GM12873 (cell line): ENCODE results near the gene SUPT4H1.

ENCODE experiments used
- TF ChIP-seq, protein P1 (sequence below): IDR thresholded peaks from 2 replicates; pipeline ENCODE4 v1.5.1; 2012; ENCODE audit warnings: low read depth, mild to moderate bottlenecking, moderate library complexity, low read length, control low read depth; ENCODE audit not compliant: insufficient read depth; ENCODE audit errors: missing control alignments

The SUPT4H1 gene

DNA sequence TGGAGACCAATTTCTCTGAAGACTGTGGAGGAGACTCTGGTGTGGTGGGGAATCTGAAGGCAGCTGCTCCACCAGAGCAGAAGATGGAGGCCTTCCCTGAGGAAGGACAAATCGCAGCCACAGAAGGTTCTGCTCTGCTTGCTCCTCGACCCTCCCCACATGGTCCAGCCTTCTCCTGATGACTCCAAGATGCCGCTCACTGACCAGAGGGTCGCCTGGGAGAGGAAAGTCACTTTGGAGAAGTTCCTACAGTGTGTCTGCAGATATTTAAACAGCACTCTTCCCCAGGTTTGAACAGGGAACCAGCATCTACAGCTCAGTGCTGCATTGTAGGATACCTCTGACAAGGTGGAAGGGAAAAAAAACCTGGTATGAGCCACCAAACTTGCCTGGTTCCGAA, 21.0 kb upstream of the SUPT4H1 start:
- TF ChIP-seq, protein P1, sequence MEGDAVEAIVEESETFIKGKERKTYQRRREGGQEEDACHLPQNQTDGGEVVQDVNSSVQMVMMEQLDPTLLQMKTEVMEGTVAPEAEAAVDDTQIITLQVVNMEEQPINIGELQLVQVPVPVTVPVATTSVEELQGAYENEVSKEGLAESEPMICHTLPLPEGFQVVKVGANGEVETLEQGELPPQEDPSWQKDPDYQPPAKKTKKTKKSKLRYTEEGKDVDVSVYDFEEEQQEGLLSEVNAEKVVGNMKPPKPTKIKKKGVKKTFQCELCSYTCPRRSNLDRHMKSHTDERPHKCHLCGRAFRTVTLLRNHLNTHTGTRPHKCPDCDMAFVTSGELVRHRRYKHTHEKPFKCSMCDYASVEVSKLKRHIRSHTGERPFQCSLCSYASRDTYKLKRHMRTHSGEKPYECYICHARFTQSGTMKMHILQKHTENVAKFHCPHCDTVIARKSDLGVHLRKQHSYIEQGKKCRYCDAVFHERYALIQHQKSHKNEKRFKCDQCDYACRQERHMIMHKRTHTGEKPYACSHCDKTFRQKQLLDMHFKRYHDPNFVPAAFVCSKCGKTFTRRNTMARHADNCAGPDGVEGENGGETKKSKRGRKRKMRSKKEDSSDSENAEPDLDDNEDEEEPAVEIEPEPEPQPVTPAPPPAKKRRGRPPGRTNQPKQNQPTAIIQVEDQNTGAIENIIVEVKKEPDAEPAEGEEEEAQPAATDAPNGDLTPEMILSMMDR, result no peak

DNA sequence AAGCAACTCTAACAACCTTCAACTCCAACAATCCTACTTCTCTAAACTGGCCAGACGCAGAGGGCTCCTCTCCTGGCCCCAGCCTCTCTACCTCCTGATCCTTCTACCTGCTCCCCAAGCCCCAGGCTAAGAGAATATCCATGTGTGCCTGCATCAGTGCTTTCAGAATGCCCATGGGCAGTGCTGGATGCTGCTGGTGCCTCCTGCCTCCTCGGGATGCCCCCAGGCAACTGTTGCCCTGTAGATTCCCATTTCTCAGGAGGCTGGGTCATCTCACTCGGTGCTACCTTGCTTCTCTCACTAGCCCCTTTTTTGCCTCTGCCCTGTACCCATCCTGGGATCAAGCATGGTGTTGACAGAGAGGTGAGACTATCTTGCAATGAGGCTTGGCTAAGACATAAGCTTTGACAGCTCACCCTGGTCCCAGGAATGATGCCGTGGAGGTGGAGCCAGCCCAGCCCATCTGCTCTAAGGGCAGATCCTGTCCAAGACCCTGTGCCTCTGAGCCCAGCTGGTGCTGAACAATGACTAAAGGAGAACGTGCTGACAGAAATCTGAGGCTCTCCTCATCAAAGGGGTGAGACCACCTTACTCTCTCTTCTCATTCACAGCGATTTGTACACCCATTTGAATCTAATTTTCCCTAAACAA, 19.4 kb upstream of the SUPT4H1 start:
- TF ChIP-seq, protein P1, result no peak

DNA sequence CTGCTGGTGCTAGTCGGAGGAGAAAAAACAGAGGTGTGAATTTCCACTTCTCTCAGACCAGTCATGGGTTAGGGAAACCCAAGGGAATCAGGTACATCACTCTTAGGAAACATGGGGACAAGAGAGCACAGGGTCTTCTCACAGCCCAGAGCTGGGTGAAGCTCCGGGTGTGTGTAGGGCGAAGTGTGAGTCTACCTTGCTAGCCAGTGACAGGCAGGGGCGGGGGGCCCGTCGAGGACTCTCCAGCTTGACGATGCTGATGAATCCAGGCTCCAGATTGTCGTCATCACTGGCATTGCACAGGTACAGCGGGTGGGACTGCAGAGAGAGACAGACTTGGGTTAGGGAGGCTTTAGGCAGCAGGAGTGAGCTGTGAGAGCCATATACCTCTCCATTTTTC, 18.7 kb upstream of the SUPT4H1 start:
- TF ChIP-seq, protein P1, result no peak

DNA sequence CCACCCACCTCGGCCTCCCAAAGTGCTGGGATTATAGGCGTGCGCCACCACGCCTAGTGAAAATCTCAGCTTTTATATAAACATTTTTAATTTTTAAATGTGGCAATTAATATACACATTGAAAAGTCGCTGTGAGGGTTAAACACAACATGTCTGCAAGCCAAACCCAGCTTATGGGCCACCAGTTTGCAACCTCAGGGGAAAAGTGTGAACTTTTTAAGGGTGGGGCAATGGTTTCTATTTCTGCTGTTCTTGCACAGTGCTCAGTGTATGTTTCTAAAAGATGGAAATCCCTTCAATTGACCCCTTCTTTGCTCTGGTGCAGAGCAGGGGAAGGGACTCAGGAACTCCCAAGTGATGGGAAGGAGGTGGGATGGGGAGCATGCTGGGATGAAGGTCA, 18.3 kb upstream of the SUPT4H1 start:
- TF ChIP-seq, protein P1, result no peak

DNA sequence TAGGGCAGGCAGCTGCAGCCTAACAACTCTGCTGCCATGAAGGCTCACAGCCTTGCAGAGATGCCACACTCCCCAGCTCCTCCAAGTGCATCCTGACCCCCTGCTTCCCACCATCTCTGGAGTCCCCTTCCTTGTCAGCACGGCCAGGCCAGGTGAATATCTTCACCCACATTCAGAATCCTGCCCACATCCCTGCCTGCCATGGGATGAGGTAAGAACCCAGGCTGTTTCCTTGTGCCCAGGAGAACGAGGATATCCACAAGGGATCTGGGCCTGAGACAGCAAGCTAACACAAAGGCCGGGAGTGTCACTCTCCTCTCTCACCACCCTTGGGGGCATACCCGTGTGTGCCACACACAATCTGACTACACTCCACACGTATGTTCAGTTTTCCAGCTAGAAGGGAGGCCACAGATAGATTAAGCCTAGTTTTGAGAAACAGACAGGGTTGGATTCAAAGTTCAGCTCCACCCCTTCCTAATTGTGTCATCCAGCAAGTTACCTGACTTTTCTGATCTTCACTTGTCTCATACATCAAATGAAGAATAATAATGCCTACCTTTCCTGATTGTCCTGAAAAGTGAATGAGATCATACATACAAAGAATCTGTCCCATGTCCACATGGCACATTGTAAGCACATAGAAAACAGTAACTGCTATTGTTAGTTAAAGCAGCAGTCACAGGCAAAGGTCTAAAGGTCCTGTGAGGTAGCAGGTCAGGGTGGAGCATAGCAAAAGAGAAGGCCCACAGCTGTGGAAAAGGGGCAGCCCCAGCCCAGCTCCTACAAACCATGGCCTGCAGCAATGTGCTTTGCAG, 17.4 kb upstream of the SUPT4H1 start:
- TF ChIP-seq, protein P1, result no peak

DNA sequence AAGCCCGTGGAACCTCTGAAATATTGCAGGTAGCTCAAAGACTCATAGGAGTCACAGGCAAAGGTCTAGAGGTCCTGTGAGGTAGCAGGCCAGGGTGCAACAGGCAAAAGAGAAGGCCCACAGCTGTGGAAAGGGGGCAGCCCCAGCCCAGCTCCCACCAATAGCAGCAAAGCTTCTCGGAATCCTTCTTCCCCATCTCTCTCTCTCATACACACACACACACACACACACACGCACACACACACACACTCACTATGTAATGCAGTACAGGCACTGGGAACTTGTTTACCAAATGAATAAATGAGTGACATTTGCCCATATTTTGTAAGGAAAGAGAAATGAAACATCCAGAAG, 16.8 kb upstream of the SUPT4H1 start:
- TF ChIP-seq, protein P1, result no peak

DNA sequence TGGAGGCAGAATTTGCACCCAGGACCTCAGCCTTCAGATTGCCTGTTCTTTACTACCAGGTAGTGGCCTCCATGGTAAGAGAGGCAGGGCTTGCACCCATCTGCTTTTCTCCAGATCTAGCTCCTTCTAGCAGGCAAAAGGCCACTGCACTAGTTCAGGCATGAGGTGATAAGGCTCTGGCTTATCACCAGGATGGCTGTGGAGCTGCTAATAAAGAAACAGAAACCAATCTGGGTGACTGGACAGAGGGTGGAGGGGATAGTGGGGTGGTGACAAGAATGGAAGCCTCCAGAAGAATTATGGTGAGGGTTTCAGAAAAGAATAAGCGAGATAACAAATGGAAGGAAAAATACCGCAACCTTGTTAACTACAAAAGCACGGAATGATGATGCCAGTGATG, 15.5 kb upstream of the SUPT4H1 start:
- TF ChIP-seq, protein P1, result no peak
